Activated T-helper 17 cell treated with anti-CD3 and anti-CD28 coated beads, Interleukin-2, amount 50 U/mL, for 72 hours (primary cell): Measurements from ENCODE around the gene STAT5B. TPM values are rescaled to one million over a fixed set of nuclear protein-coding genes. Genes with fewer than 3 reads are reported as not detected.
A peak's percentile ranks its signal among the peaks of the same experiment; 100 is the strongest.
"Not testable (repeated sequence)": the region's sequence is repeated elsewhere in the genome, so short reads cannot be mapped to it uniquely, and the experiment has no call there.

ENCODE experiments used
- ATAC-seq: fragments of 150-1000 bp; cut with Tn5 transposase; replicated peaks from 2 replicates; pipeline ENCODE4 v1.10.0; 2021; ENCODE audit warnings: mild to moderate bottlenecking, moderate library complexity
- H3K27ac Mint-ChIP-seq: one replicate; pipeline ENCODE4 v1.8.0; 2022; ENCODE audit warnings: mixed read lengths
- H3K27me3 Mint-ChIP-seq: one replicate; pipeline ENCODE4 v1.8.0; 2022; ENCODE audit warnings: mixed read lengths
- H3K36me3 Mint-ChIP-seq: one replicate; pipeline ENCODE4 v1.8.0; 2022; ENCODE audit warnings: low read depth, mild to moderate bottlenecking, mixed read lengths
- H3K4me1 Mint-ChIP-seq: one replicate; pipeline ENCODE4 v1.8.0; 2022; ENCODE audit warnings: mixed read lengths
- H3K4me3 Mint-ChIP-seq: one replicate; pipeline ENCODE4 v1.8.0; 2022; ENCODE audit warnings: mild to moderate bottlenecking, mixed read lengths
- H3K9me3 Mint-ChIP-seq: one replicate; pipeline ENCODE4 v1.8.0; 2022; ENCODE audit warnings: mixed read lengths
- total RNA-seq, 2 donors: library from RNA; stranded (reverse); gene quantifications; one replicate each; pipeline ENCODE4 v1.2.3, GENCODE V29; 2022

STAT5B gene
- total RNA-seq, 2 donors from 2014 or later: 124 to 255 TPM

DNA sequence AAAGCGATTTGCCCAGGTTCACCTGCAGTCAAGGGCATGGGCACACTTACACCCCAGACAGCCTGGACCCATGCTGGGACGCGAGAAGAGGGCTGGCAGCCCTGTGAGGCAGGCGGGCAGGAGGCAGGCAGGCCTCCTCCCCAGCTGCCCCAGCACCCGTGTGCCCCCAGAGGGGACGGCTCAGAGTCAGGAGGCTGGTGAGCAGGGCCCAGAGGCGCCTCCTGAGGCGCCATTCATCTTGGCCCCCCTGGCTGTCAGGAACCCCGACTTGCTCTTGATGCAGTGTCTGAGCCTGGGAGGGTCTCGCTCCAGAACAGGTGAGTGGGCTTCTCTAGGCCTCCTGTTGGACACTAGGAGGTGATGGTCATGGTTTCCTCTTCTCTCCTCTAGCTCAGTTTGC is 23.2 kb upstream of the STAT5B start:
- peaks cover 22% of the 10 kb centered on the region for H3K4me1 Mint-ChIP-seq
- ATAC-seq, H3K27me3 Mint-ChIP-seq, H3K27ac Mint-ChIP-seq, H3K4me3 Mint-ChIP-seq, H3K9me3 Mint-ChIP-seq: not testable (repeated sequence)
- H3K36me3 Mint-ChIP-seq: peaks cover 95% of the 10 kb centered on the region

DNA sequence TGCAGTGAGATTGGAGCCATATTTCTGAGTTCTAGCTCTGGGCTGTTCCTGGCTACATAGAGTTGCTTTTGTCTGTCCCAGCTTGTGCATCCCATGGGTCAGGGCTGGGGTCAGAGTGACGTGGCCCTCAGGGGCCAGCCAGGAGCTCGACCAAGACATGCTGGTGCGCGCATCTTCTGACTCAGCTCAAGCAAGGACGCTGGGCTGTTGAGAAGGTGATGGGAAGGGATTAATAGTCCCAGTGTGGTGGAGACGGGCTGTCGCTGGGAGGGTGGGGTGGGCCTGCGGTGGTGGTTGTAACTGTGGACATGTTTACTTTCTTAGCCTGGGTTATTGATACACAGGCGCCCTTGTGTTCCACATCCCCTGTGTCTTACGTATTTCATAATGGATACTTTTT is 21.6 kb upstream of the STAT5B start:
- Mint-ChIP-seq H3K36me3 (peaks cover 95% of the 10 kb centered on the region), H3K4me1 (peaks cover 23% of the 10 kb centered on the region)
- H3K4me3 Mint-ChIP-seq, ATAC-seq, H3K9me3 Mint-ChIP-seq, H3K27me3 Mint-ChIP-seq, H3K27ac Mint-ChIP-seq: not testable (repeated sequence)

- H3K4me1 Mint-ChIP-seq: peaks cover 30% of the 10 kb centered on the region
- no peak overlapping the region for H3K4me3 Mint-ChIP-seq
- peak overlapping the region; percentile 50 for H3K27ac Mint-ChIP-seq
- no peak for ATAC-seq
- peaks cover 95% of the 10 kb centered on the region for H3K36me3 Mint-ChIP-seq
- no peaks in the 10 kb centered on the region for H3K27me3 Mint-ChIP-seq
- H3K9me3 Mint-ChIP-seq: no peaks in the 10 kb centered on the region
Measured at GRCh38 chr17:42296012-42296411, 19.8 kb upstream of the STAT5B start.

- Mint-ChIP-seq H3K27me3 (no peaks in the 10 kb centered on the region), H3K36me3 (peaks cover 100% of the 10 kb centered on the region), H3K9me3 (no peaks in the 10 kb centered on the region), H3K4me1 (peaks cover 37% of the 10 kb centered on the region), H3K4me3 (peak overlapping the region; percentile 59), H3K27ac (peak overlapping the region; percentile 50)
- no peak for ATAC-seq
Measured at GRCh38 chr17:42294469-42295398, 18.5 kb upstream of the STAT5B start.

DNA sequence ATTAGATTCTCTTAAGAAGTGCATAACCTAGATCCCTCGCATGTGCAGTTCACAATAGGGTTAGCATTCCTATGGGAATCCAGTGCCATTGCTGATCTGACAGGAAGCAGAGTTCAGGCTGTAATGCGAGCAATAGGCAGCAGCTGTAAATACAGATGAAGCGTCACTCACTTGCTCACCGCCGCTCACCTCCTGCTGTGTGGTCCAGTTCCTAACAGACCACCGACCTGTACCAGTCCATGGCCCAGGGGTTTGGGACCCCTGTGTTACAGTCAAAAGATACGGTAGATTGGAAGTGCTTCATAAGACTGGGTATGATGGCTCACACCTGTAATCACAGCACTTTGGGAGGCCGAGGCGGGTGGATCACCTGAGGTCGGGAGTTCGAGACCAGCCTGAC is 14.9 kb upstream of the STAT5B start:
- Mint-ChIP-seq H3K27ac (peak overlapping the region; percentile 92), H3K4me1 (peaks cover 37% of the 10 kb centered on the region), H3K27me3 (no peaks in the 10 kb centered on the region), H3K4me3 (peak overlapping the region; percentile 92), H3K36me3 (peaks cover 92% of the 10 kb centered on the region), H3K9me3 (no peaks in the 10 kb centered on the region)
- no peak for ATAC-seq

- no peak for ATAC-seq
- Mint-ChIP-seq H3K36me3 (peaks cover 92% of the 10 kb centered on the region), H3K4me1 (peaks cover 36% of the 10 kb centered on the region), H3K27ac (peak overlapping the region; percentile 92), H3K27me3 (no peaks in the 10 kb centered on the region), H3K4me3 (peak overlapping the region; percentile 92), H3K9me3 (no peaks in the 10 kb centered on the region)
Measured at GRCh38 chr17:42290577-42290976, 14.4 kb upstream of the STAT5B start.

- peaks cover 29% of the 10 kb centered on the region for H3K4me1 Mint-ChIP-seq
- peak overlapping the region; percentile 92 for H3K4me3 Mint-ChIP-seq
- no peaks in the 10 kb centered on the region for H3K9me3 Mint-ChIP-seq
- ATAC-seq: peak; percentile 44
- no peaks in the 10 kb centered on the region for H3K27me3 Mint-ChIP-seq
- H3K27ac Mint-ChIP-seq: peak overlapping the region; percentile 92
- H3K36me3 Mint-ChIP-seq: peaks cover 92% of the 10 kb centered on the region
Measured at GRCh38 chr17:42289611-42290181, 13.5 kb upstream of the STAT5B start.

DNA sequence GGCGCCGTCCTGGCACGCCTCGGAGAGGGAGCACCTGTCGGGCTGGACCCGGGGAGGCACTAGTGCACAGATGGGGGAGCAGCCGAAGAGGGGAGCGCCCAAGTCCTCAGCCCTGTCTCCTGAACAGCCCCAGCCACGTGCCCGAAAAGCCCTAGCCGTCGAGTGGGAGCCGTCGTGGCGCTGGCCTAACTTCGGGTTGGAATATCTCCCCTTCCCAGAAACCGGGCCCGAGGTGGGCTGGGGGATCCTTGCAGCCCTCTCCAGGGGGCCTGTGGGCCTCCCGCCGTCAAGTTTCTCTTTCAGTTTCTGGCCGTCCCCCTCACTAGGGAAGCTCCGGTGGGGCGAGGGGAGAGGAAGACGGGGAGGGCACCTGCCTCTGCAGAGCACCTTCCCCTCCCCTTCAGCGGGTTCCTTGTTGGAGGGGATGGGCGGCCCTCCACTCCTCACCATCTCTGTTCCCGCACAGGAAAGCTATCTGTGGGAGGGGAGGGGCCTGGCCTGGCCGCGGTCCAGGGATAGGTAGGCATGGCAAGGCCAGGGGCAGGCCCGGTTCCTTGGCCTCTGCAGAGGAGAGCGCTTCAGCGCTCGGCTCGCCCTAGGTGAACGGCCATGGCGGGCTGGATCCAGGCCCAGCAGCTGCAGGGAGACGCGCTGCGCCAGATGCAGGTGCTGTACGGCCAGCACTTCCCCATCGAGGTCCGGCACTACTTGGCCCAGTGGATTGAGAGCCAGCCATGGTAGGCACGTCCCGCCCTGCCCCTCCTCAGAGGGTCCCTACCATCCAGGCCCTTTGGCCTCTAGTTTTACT is 12.8 kb upstream of the STAT5B start:
- H3K27ac Mint-ChIP-seq: peak overlapping the region; percentile 92
- H3K4me1 Mint-ChIP-seq: peaks cover 24% of the 10 kb centered on the region
- H3K36me3 Mint-ChIP-seq: peaks cover 92% of the 10 kb centered on the region
- no peaks in the 10 kb centered on the region for H3K9me3 Mint-ChIP-seq
- peak overlapping the region; percentile 92 for H3K4me3 Mint-ChIP-seq
- H3K27me3 Mint-ChIP-seq: no peaks in the 10 kb centered on the region
- ATAC-seq: peak; percentile 46

DNA sequence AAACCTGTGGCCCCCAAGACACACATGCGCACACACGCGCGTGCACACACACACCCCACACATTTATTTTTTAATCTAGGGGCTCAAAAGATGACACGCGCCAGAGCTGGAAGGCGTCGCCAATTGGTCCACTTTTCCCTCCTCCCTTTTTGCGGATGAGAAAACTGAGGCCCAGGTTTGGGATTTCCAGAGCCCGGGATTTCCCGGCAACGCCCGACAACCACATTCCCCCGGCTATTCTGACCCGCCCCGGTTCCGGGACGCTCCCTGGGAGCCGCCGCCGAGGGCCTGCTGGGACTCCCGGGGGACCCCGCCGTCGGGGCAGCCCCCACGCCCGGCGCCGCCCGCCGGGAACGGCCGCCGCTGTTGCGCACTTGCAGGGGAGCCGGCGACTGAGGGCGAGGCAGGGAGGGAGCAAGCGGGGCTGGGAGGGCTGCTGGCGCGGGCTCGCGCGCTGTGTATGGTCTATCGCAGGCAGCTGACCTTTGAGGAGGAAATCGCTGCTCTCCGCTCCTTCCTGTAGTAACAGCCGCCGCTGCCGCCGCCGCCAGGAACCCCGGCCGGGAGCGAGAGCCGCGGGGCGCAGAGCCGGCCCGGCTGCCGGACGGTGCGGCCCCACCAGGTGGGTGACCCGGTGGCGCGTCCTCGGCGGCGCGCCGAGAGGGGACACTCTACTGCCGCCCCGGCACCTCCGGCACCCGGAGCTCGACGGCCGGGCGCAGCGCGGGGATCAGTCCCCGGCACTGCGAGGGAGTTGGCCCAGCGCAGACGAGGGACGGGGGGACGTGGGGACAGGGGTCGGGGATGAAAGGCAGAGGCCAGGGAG is 12.0 kb upstream of the STAT5B start, which contains the start of gene STAT5A:
Gene STAT5A (plus strand): TSS at position 522 of the 826 bp plus-strand sequence. CDS start 914 bp downstream, outside the sequence.
- Mint-ChIP-seq H3K4me3 (peak within 1 kb of the TSS; percentile 92), H3K27ac (peak within 1 kb of the TSS; percentile 94), H3K9me3 (no peaks in the 10 kb centered on the region), H3K4me1 (peaks cover 19% of the 10 kb centered on the region), H3K27me3 (no peaks in the 10 kb centered on the region), H3K36me3 (peaks cover 85% of the 10 kb centered on the region)
- peak; percentile 68 for ATAC-seq

DNA sequence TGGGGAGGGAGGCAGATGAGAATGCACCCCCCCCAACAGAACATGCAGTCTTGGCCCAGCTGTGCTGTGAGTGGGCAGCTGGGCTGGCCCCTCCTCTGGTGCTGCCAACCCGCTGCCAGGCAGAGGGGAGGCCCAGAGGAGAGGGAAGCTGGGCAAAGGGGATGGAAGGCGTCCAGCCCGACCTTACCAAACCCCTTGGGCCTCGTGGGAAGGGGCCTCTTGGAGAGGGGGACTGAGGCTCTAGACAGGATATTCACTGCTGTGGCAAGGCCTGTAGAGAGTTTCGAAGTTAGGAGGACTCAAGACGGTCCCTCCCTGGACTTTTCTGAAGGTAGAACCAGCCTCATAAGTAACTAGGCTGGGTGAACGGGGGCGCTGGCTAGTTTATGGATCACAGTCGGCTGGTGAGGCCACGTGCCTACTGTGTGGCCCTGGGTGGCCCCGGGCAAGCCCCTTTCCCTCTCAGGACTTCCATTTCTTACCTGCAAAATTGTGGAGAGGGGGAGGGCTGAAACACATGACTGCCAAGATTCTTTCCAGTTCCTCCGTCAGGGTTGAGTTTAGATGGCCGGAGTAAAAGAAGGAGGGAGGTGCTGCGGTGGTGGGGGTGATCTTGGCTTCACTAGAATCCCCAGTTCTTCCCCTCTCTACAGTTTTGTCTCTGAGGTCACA is 11.2 kb upstream of the STAT5B start:
- peak; percentile 44 for ATAC-seq
- H3K27ac Mint-ChIP-seq: peak overlapping the region; percentile 94
- peak overlapping the region; percentile 92 for H3K4me3 Mint-ChIP-seq
- no peaks in the 10 kb centered on the region for H3K9me3 Mint-ChIP-seq
- peaks cover 19% of the 10 kb centered on the region for H3K4me1 Mint-ChIP-seq
- H3K27me3 Mint-ChIP-seq: no peaks in the 10 kb centered on the region
- H3K36me3 Mint-ChIP-seq: peaks cover 78% of the 10 kb centered on the region

- Mint-ChIP-seq H3K9me3 (no peaks in the 10 kb centered on the region), H3K4me3 (peak overlapping the region; percentile 92), H3K27ac (peak overlapping the region; percentile 94), H3K4me1 (peaks cover 14% of the 10 kb centered on the region), H3K36me3 (peaks cover 70% of the 10 kb centered on the region), H3K27me3 (no peaks in the 10 kb centered on the region)
- no peak for ATAC-seq
Measured at GRCh38 chr17:42286411-42287221, 10.4 kb upstream of the STAT5B start.

DNA sequence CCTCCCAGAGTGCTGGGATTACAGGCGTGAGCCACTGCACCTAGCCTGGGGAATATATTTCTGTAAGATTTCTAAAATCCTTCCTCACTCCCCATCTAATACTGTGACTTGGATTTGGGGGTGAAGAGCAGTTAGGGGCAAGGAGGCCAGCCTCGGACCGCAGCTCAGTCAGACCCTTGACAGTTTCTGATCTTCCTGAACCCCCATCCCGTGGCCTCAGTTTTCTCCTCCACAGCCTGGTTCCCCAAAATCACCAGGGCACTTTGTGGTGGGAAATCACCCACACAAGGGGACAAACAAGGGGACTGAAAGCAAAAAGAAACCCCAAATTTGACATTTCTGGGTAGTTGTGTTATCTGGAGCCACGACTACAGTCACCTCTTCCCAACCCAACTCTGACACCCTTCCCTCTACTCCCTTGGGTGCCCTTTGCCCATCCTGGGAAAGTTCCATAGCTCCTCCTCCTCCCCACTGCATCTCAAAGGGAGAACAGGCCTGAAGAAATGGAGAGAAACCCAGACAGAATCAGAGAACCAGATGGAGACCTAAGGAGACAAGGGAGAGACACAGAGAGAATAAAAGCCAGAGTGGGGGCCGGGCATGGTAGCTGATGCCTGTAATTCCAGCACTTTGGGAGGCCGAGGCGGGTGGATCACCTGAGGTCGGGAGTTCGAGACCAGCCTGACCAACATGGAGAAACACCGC is 9.3 kb upstream of the STAT5B start:
- Mint-ChIP-seq H3K4me1 (peaks cover 6% of the 10 kb centered on the region), H3K36me3 (peaks cover 58% of the 10 kb centered on the region), H3K4me3 (peak overlapping the region; percentile 92), H3K9me3 (no peaks in the 10 kb centered on the region), H3K27me3 (no peaks in the 10 kb centered on the region), H3K27ac (peak overlapping the region; percentile 94)
- ATAC-seq: no peak
